IMR-90 (cell line): ENCODE measurements around the gene TEX36. TPM values are rescaled to one million over a fixed set of nuclear protein-coding genes. Genes with fewer than 3 reads are reported as not detected.

Source experiments
- ATAC-seq: fragments of 200-7000 bp; cut with Tn5 transposase; 2 replicates; pipeline ENCODE4 v1.9.1; 2020; ENCODE audit warnings: low read depth, mild to moderate bottlenecking, moderate library complexity
- BruUV-seq: library from RNA; stranded (reverse); fragments of 400-500 nt; replicated peaks from 2 replicates; lab custom pipeline; 2021; lab: Mats Ljungman, UMichigan
- CTCF ChIA-PET: fragments of 300-600 bp; formaldehyde crosslinking; extraction: SDS; loops from one replicate; lab custom pipeline; 2021; ENCODE audit warnings: antibody characterized with exemption; lab: Yijun Ruan, JAX
- POLR2A ChIA-PET: fragments of 300-600 bp; sonication (Branson Sonifier 250); formaldehyde crosslinking; loops from one replicate; lab custom pipeline; 2022; ENCODE audit warnings: antibody characterized with exemption; ENCODE audit not compliant: unreplicated experiment; lab: Charles Lee
- DNase-seq: peaks from one replicate; pipeline ENCODE4 v3.0.0; 2013
- H2AFZ ChIP-seq: replicated peaks from 2 replicates; pipeline ENCODE3; 2013; ENCODE audit warnings: low read length, mild to moderate bottlenecking; ENCODE audit not compliant: poor library complexity
- H2AK5ac ChIP-seq: 2 replicates; pipeline ENCODE4 v1.6.1; 2013; ENCODE audit warnings: low read depth, low read length, inconsistent platforms
- H2AK9ac ChIP-seq: replicated peaks from 2 replicates; pipeline ENCODE3; 2013; ENCODE audit warnings: mild to moderate bottlenecking, low read depth, low read length, moderate library complexity; ENCODE audit not compliant: poor library complexity
- H2BK120ac ChIP-seq: 2 replicates; pipeline ENCODE4 v1.6.1; 2013; ENCODE audit warnings: low read depth, low read length, inconsistent platforms
- H2BK15ac ChIP-seq: 3 replicates; pipeline ENCODE4 v1.6.1; 2013; ENCODE audit warnings: low read depth, low read length, inconsistent platforms
- H2BK20ac ChIP-seq: 2 replicates; pipeline ENCODE4 v1.6.1; 2013; ENCODE audit warnings: low read depth, mild to moderate bottlenecking, inconsistent platforms, low read length, moderate library complexity
- H2BK5ac ChIP-seq: 2 replicates; pipeline ENCODE4 v1.6.1; 2013; ENCODE audit warnings: mild to moderate bottlenecking, low read depth, low read length, inconsistent platforms; ENCODE audit not compliant: poor library complexity, severe bottlenecking
- H3K14ac ChIP-seq: replicated peaks from 2 replicates; pipeline ENCODE4 v1.6.1; 2013; ENCODE audit warnings: low read depth, low read length, inconsistent platforms
- H3K18ac ChIP-seq: 2 replicates; pipeline ENCODE4 v1.6.1; 2013; ENCODE audit warnings: low read depth, low read length, control low read depth
- H3K23ac ChIP-seq: 2 replicates; pipeline ENCODE4 v1.6.1; 2013; ENCODE audit warnings: low read depth, low read length, inconsistent platforms
- H3K27ac ChIP-seq: 2 replicates; pipeline ENCODE4 v1.5.1; 2013; ENCODE audit warnings: mild to moderate bottlenecking, control low read depth, low read length; ENCODE audit not compliant: insufficient read depth
- H3K27me3 ChIP-seq: 2 replicates; pipeline ENCODE4 v1.6.1; 2013; ENCODE audit warnings: low read length; ENCODE audit not compliant: control insufficient read depth, insufficient read depth
- H3K36me3 ChIP-seq: 2 replicates; pipeline ENCODE4 v1.6.1; 2013; ENCODE audit warnings: low read length, mixed read lengths; ENCODE audit not compliant: control insufficient read depth, insufficient read depth
- H3K4ac ChIP-seq: 2 replicates; pipeline ENCODE4 v1.6.1; 2013; ENCODE audit warnings: low read depth, low read length, inconsistent platforms
- H3K4me1 ChIP-seq: 2 replicates; pipeline ENCODE4 v1.6.1; 2013; ENCODE audit warnings: low read length, mixed read lengths; ENCODE audit not compliant: control insufficient read depth, insufficient read depth
- H3K4me2 ChIP-seq: 2 replicates; pipeline ENCODE4 v1.6.1; 2013; ENCODE audit warnings: low read depth, mild to moderate bottlenecking, control low read depth, low read length, moderate library complexity
- H3K4me3 ChIP-seq: 2 replicates; pipeline ENCODE4 v1.5.1; 2013; ENCODE audit warnings: low read depth, mild to moderate bottlenecking, control low read depth, low read length, moderate library complexity; ENCODE audit not compliant: insufficient read depth
- H3K56ac ChIP-seq: 2 replicates; pipeline ENCODE4 v1.6.1; 2013; ENCODE audit warnings: low read length, inconsistent platforms; ENCODE audit not compliant: insufficient read depth; ENCODE audit errors: extremely low read depth
- H3K79me1 ChIP-seq, 2 experiments: 2 replicates each; pipeline ENCODE4 v1.6.1; 2013; ENCODE audit warnings: low read length in 2 of 2, inconsistent platforms in 1 of 2, low read depth in 1 of 2
- H3K9ac ChIP-seq: 2 replicates; pipeline ENCODE4 v1.6.1; 2013; ENCODE audit warnings: low read depth, low read length, control low read depth
- H3K9me1 ChIP-seq: 2 replicates; pipeline ENCODE4 v1.6.1; 2013; ENCODE audit warnings: low read length, inconsistent platforms; ENCODE audit not compliant: insufficient read depth
- H3K9me3 ChIP-seq: 2 replicates; pipeline ENCODE4 v1.6.1; 2013; ENCODE audit warnings: low read length; ENCODE audit not compliant: control insufficient read depth, insufficient read depth
- H4K20me1 ChIP-seq: 2 replicates; pipeline ENCODE4 v1.6.1; 2013; ENCODE audit warnings: low read length, inconsistent platforms; ENCODE audit not compliant: insufficient read depth
- H4K5ac ChIP-seq: 2 replicates; pipeline ENCODE4 v1.6.1; 2013; ENCODE audit warnings: mild to moderate bottlenecking, low read depth, low read length, control low read depth
- H4K8ac ChIP-seq, 2 experiments: 2 replicates each; pipeline ENCODE4 v1.6.1; 2013; ENCODE audit warnings: low read depth in 2 of 2, low read length in 2 of 2, control low read depth in 1 of 2, inconsistent platforms in 1 of 2
- H4K91ac ChIP-seq: 2 replicates; pipeline ENCODE4 v1.6.1; 2013; ENCODE audit warnings: low read depth, low read length, inconsistent platforms; ENCODE audit not compliant: insufficient read depth
- BHLHE40 ChIP-seq: fragments of 150-350 bp; IDR thresholded peaks from 2 replicates; pipeline ENCODE4 v1.6.1; 2016; ENCODE audit warnings: mild to moderate bottlenecking, low read depth, low read length
- CEBPB ChIP-seq: IDR thresholded peaks from 2 replicates; pipeline ENCODE4 v1.6.1; 2012; ENCODE audit warnings: low read depth, low read length, improper control_type of control experiment
- CHD1 ChIP-seq: IDR thresholded peaks from 2 replicates; pipeline ENCODE4 v1.6.1; 2012; ENCODE audit warnings: low read depth, low read length, improper control_type of control experiment
- ELK1 ChIP-seq: fragments of 150-350 bp; IDR thresholded peaks from 2 replicates; pipeline ENCODE4 v1.6.1; 2016; ENCODE audit warnings: low read depth, mild to moderate bottlenecking, low read length, moderate library complexity, borderline replicate concordance
- FOS ChIP-seq: fragments of 150-350 bp; IDR thresholded peaks from 2 replicates; pipeline ENCODE4 v1.6.1; 2016; ENCODE audit warnings: low read depth, low read length
- MAFK ChIP-seq: IDR thresholded peaks from 2 replicates; pipeline ENCODE4 v1.6.1; 2012; ENCODE audit warnings: low read depth, low read length, improper control_type of control experiment
- MAZ ChIP-seq: IDR thresholded peaks from 2 replicates; pipeline ENCODE4 v1.6.1; 2012; ENCODE audit warnings: low read depth, mild to moderate bottlenecking, low read length, improper control_type of control experiment, moderate library complexity, borderline replicate concordance
- NFE2L2 ChIP-seq: fragments of 150-350 bp; IDR thresholded peaks from 2 replicates; pipeline ENCODE4 v1.6.1; 2016; ENCODE audit warnings: low read depth, mild to moderate bottlenecking, low read length
- POLR2A ChIP-seq: IDR thresholded peaks from 2 replicates; pipeline ENCODE4 v1.6.1; 2012; ENCODE audit warnings: mild to moderate bottlenecking, low read depth, low read length
- RAD21 ChIP-seq: IDR thresholded peaks from 2 replicates; pipeline ENCODE4 v1.6.1; 2012; ENCODE audit warnings: low read length, improper control_type of control experiment
- RCOR1 ChIP-seq: IDR thresholded peaks from 2 replicates; pipeline ENCODE4 v1.6.1; 2012; ENCODE audit warnings: mild to moderate bottlenecking, low read length, improper control_type of control experiment; ENCODE audit not compliant: insufficient replicate concordance
- RFX5 ChIP-seq: IDR thresholded peaks from 2 replicates; pipeline ENCODE4 v1.8.0; 2012; ENCODE audit warnings: low read depth, mild to moderate bottlenecking, low read length, moderate library complexity
- SMC3 ChIP-seq: fragments of 150-350 bp; IDR thresholded peaks from 2 replicates; pipeline ENCODE4 v1.6.1; 2016; ENCODE audit warnings: low read depth, mild to moderate bottlenecking, antibody characterized with exemption, low read length, moderate library complexity
- USF2 ChIP-seq: fragments of 150-350 bp; IDR thresholded peaks from 2 replicates; pipeline ENCODE4 v1.6.1; 2017; ENCODE audit warnings: mild to moderate bottlenecking, antibody characterized with exemption, low read length, low read depth
- WGBS, 2 experiments: methylation state at CpG; one replicate each; pipeline versions ENCODE4 v1.1.5 to v1.1.7; 2013; ENCODE audit warnings: missing lambda C conversion rate in 2 of 2; ENCODE audit not compliant: insufficient read length in 1 of 2; ENCODE audit errors: extremely low coverage in 2 of 2; 5-methylcytosine and 5-hydroxymethylcytosine counted together
- dilution Hi-C: fragments of 300-500 bp; cut with HindIII; formaldehyde crosslinking; loops from one replicate; pipeline ENCODE4 v1.14.3; 2018; ENCODE audit warnings: low sequenced_read_pairs; ENCODE audit not compliant: unreplicated experiment
- in situ Hi-C: fragments of 300-500 bp; cut with MboI; formaldehyde crosslinking; loops from 3 replicates; pipeline ENCODE4 v1.14.3; 2019; ENCODE audit warnings: low sequenced_read_pairs, inconsistent platforms, mixed read lengths
- intact Hi-C: fragments of 100-400 bp; cut with micrococcal nuclease; formaldehyde crosslinking; loops from 2 replicates; pipeline ENCODE4 v1.10.0; 2022
- polyA plus RNA-seq, 3 experiments: library from polyadenylated mRNA; depleted of rRNA; stranded (reverse); fragments of >200 nt; gene quantifications; 2 replicates each; pipeline ENCODE4 v1.2.3, GENCODE V29; 2012; ENCODE audit warnings: low replicate concordance in 1 of 3
- total RNA-seq: library from RNA; depleted of rRNA; stranded (reverse); fragments of >200 nt; gene quantifications from 2 replicates; pipeline ENCODE4 v1.2.3, GENCODE V29; 2012

TEX36 gene
- total and polyA plus RNA-seq, 2 of the 4 experiments (the other 2 are of a cell fraction): not detected

GRCh38 chr10:125707541-125708468 is 24.8 kb upstream of the TEX36 start (continued):
- no peak for TF ChIP-seq SMC3

GRCh38 chr10:125700355-125700911 is 17.5 kb upstream of the TEX36 start:
- no peak overlapping the region for H2BK5ac ChIP-seq
- no peak overlapping the region for H4K8ac ChIP-seq
- ChIA-PET CTCF (no interaction called here), POLR2A (no interaction called here)
- no peak overlapping the region for H4K5ac ChIP-seq
- dilution Hi-C loops: no loop called here
- no peak overlapping the region for H3K56ac ChIP-seq
- no CpG with 5 or more reads among the region's 3 CpGs for WGBS, 2 experiments
- H3K9ac ChIP-seq: no peak overlapping the region
- no peak overlapping the region for H2BK20ac ChIP-seq
- no peaks in the 10 kb centered on the region for H3K9me1 ChIP-seq
- peak; percentile 70 for ATAC-seq
- H2AK5ac ChIP-seq: no peak overlapping the region
- no peak overlapping the region for H2BK120ac ChIP-seq
- H3K23ac ChIP-seq: no peak overlapping the region
- H2AFZ ChIP-seq: no peak overlapping the region
- H3K27ac ChIP-seq: no peak overlapping the region
- peaks cover 4% of the 10 kb centered on the region; the same call in 1 of the 2 replicates for H3K27me3 ChIP-seq
- H2AK9ac ChIP-seq: no peak overlapping the region
- H4K20me1 ChIP-seq: no peaks in the 10 kb centered on the region
- in situ Hi-C loops: loop anchor here (10.0 kb wide), 1 partner anchor 536 kb away; the partner anchor contains the start of gene CTBP2
- no peak overlapping the region for H4K91ac ChIP-seq
- H3K4me1 ChIP-seq: no peaks in the 10 kb centered on the region; the same call in 1 of the 2 replicates
- intact Hi-C loops: loop anchor here (2.0 to 10.0 kb wide), 3 partner anchors 176 to 653 kb away; partner anchors contain the start of gene CTBP2
- no peak overlapping the region for H3K14ac ChIP-seq
- H3K79me1 ChIP-seq: no peaks in the 10 kb centered on the region
- BruUV-seq: no TSS peak
- H3K36me3 ChIP-seq: no peaks in the 10 kb centered on the region
- no peaks in the 10 kb centered on the region for H3K9me3 ChIP-seq
- no peak overlapping the region for H2BK15ac ChIP-seq
- H3K18ac ChIP-seq: no peak overlapping the region
- no peak overlapping the region for H3K4me3 ChIP-seq
- peak; percentile 53 for DNase-seq
- no peak overlapping the region for H3K4ac ChIP-seq
- H3K4me2 ChIP-seq: no peak overlapping the region
- no peak for TF ChIP-seq ELK1
- no peak for TF ChIP-seq CHD1
- no peak for TF ChIP-seq RCOR1
- no peak for TF ChIP-seq USF2
- TF ChIP-seq MAFK: no peak
- TF ChIP-seq CEBPB: peak; percentile 90
- no peak for TF ChIP-seq SMC3
- TF ChIP-seq FOS: no peak
- TF ChIP-seq POLR2A: no peak
- TF ChIP-seq RFX5: no peak
- no peak for TF ChIP-seq MAZ
- no peak for TF ChIP-seq NFE2L2
- peak; percentile 48 for TF ChIP-seq RAD21
- TF ChIP-seq BHLHE40: no peak
